GM12872 (cell line): ENCODE results near the gene USH2A.

ENCODE experiments used
- CTCF ChIP-seq: IDR thresholded peaks from 3 replicates; pipeline ENCODE4 v1.5.1; 2011; ENCODE audit warnings: low read depth, mild to moderate bottlenecking, low read length, moderate library complexity; ENCODE audit not compliant: insufficient read depth

USH2A gene

GRCh38 chr1:215681041-215681440 is 742.2 kb downstream of the USH2A start:
- no peak for TF ChIP-seq CTCF

- no peak for TF ChIP-seq CTCF
Observed at GRCh38 chr1:215679231-215679630, 744.0 kb downstream of the USH2A start.

- no peak for TF ChIP-seq CTCF
Observed at GRCh38 chr1:215677112-215677511, 746.1 kb downstream of the USH2A start.

GRCh38 chr1:215673943-215674342 is 749.3 kb downstream of the USH2A start:
- TF ChIP-seq CTCF: no peak

- no peak for TF ChIP-seq CTCF
Observed at GRCh38 chr1:215672482-215672881, 750.8 kb downstream of the USH2A start.

- no peak for TF ChIP-seq CTCF
Observed at GRCh38 chr1:215669806-215670491, 753.3 kb downstream of the USH2A start.

GRCh38 chr1:215667761-215668160 is 755.5 kb downstream of the USH2A start:
- no peak for TF ChIP-seq CTCF

- no peak for TF ChIP-seq CTCF
Observed at GRCh38 chr1:215665215-215665614, 758.0 kb downstream of the USH2A start.
